GM23338 (cell line): ENCODE measurements around the gene JAK3.

Experiments
- CREB1 ChIP-seq: fragments of 250-450 bp; sonication (Bioruptor Pico); IDR thresholded peaks from 2 replicates; pipeline ENCODE4 v1.5.0; 2020; ENCODE audit warnings: low read depth, mild to moderate bottlenecking, moderate library complexity
- CTCF ChIP-seq, 2 experiments: fragments of 200-600 bp in 1 of 2; sonication (generic) in 1 of 2; conservative IDR thresholded peaks; 2 replicates each; pipeline versions ENCODE4 v1.5.1 to v1.6.1; 2016 to 2017; ENCODE audit warnings: antibody characterized with exemption in 2 of 2, low read depth in 2 of 2, mild to moderate bottlenecking in 2 of 2, moderate library complexity in 1 of 2
- ETS1 ChIP-seq: IDR thresholded peaks from 2 replicates; pipeline ENCODE4 v1.6.1; 2016; ENCODE audit warnings: antibody characterized with exemption
- EZH2 ChIP-seq: fragments of 200-600 bp; sonication (generic); IDR thresholded peaks from one replicate; pipeline ENCODE4 v1.8.0; 2017; ENCODE audit warnings: antibody characterized with exemption, mild to moderate bottlenecking, low read depth; ENCODE audit not compliant: unreplicated experiment
- EZH2phosphoT487 ChIP-seq: fragments of 200-600 bp; sonication (generic); IDR thresholded peaks from one replicate; pipeline ENCODE4 v1.8.1; 2018; ENCODE audit warnings: antibody characterized with exemption; ENCODE audit not compliant: unreplicated experiment
- JUNB ChIP-seq: IDR thresholded peaks from one replicate; pipeline ENCODE4 v1.6.1; 2016; ENCODE audit warnings: antibody characterized with exemption; ENCODE audit not compliant: unreplicated experiment
- POLR2AphosphoS5 ChIP-seq: IDR thresholded peaks from 2 replicates; pipeline ENCODE4 v1.6.1; 2016; ENCODE audit warnings: antibody characterized with exemption, low read depth
- REST ChIP-seq: IDR thresholded peaks from one replicate; pipeline ENCODE4 v1.6.1; 2018; ENCODE audit warnings: antibody characterized with exemption; ENCODE audit not compliant: unreplicated experiment
- STAT1 ChIP-seq: IDR thresholded peaks from one replicate; pipeline ENCODE4 v1.6.1; 2016; ENCODE audit warnings: antibody characterized with exemption; ENCODE audit not compliant: unreplicated experiment
- ZNF114 ChIP-seq: fragments of 250-450 bp; sonication (Bioruptor Pico); IDR thresholded peaks from 2 replicates; pipeline ENCODE4 v1.5.0; 2020; ENCODE audit warnings: mild to moderate bottlenecking, moderate library complexity
- ZNF331 ChIP-seq: fragments of 250-450 bp; sonication (Bioruptor Pico); IDR thresholded peaks from 2 replicates; pipeline ENCODE4 v1.5.0; 2020; ENCODE audit warnings: low read depth, mild to moderate bottlenecking, moderate library complexity

GRCh38 chr19:17796013-17796837, 51.6 kb downstream of the JAK3 start:
- no peak for TF ChIP-seq CTCF (conservative IDR thresholded peaks at IDR 0.05; ENCODE audit: low read depth in 2 of 2)
- TF ChIP-seq EZH2 = no peak
- TF ChIP-seq ETS1 = no peak
- no peak for TF ChIP-seq ZNF114 (CRISPR knock-in tag)
- no peak for TF ChIP-seq CREB1
- no peak for TF ChIP-seq REST
- TF ChIP-seq POLR2AphosphoS5 = no peak
- TF ChIP-seq EZH2phosphoT487 = no peak
- TF ChIP-seq JUNB = no peak
- TF ChIP-seq ZNF331 = no peak
- no peak for TF ChIP-seq STAT1
